ENCODE data around the gene DNAH3. TPM values are rescaled to one million over a fixed set of nuclear protein-coding genes. Genes with fewer than 3 reads are reported as not detected.

The DNAH3 gene
- total and polyA plus RNA-seq, 2 experiments from 2014 or later = not detected

DNA sequence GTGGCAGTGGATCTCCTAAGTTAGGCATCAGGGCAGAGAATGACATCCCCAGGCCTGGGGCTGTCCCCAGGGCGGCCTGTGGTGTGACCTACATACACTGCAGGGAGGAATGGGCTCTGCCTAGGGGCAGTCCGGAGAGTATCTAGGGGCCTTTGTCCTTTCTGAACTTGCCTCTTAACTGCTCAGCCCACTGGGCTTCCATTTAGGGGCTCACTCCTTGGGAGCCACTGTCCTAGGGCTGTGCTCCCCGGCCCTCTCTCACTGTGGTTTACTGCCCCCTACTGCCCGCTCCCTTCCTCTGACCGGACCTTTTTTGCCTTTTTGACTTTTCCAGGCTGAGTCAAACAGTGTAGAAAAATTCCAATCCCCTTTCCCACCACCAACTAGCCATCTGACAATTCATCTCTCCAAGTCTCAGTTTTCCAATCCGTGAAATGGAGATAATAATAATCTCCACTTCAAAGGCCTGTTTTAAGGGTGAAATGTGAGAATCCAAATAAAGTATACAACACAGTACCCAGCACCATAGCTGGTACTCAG lies 66.8 kb downstream of the DNAH3 start:
- peak; percentile 78 for DNase-seq
- no peak overlapping the region for H3K27ac ChIP-seq
- H3K4me1 ChIP-seq (ENCODE audit: insufficient read depth) = no peaks in the 10 kb centered on the region; the same call in none of the 2 replicates
- H3K36me3 ChIP-seq (ENCODE audit: low read depth) = no peaks in the 10 kb centered on the region
- no peaks in the 10 kb centered on the region for H3K9me2 ChIP-seq (ENCODE audit: insufficient read depth)
- 49 to 58% methylated on average over 6 of the region's 6 CpGs for WGBS, 2 experiments (ENCODE audit: low coverage in 1 of 2, low lambda C conversion rate in 2 of 2, missing lambda C conversion rate in 2 of 2)
- in situ Hi-C loops (cut with MboI) = loop anchor here (5.0 kb wide), 1 partner anchor 231 kb away; no protein-coding TSS in a partner anchor
- no peaks in the 10 kb centered on the region for H3K9me3 ChIP-seq (ENCODE audit: low read depth)
- H3F3A ChIP-seq (ENCODE audit: insufficient read depth) = peaks cover 17% of the 10 kb centered on the region
- no peak overlapping the region for H3K4me2 ChIP-seq (ENCODE audit: unreplicated experiment)
- no peaks in the 10 kb centered on the region for H3K79me2 ChIP-seq (ENCODE audit: insufficient read depth)
- H3K27me3 ChIP-seq (replicated peaks; ENCODE audit: insufficient read depth) = no peaks in the 10 kb centered on the region
- no peaks in the 10 kb centered on the region for H4K20me1 ChIP-seq (ENCODE audit: insufficient read depth)
- H2AFZ ChIP-seq = peak overlapping the region; percentile 25; the same call in 1 of the 2 replicates
- no peak overlapping the region for H3K4me3 ChIP-seq
- TF ChIP-seq EZH2phosphoT487 (IDR thresholded peaks at IDR 0.05; ENCODE audit: insufficient read depth, low read depth) (no peak), EZH2 (IDR thresholded peaks at IDR 0.05; ENCODE audit: insufficient read depth, poor library complexity, severe bottlenecking) (no peak)
- no peak overlapping the region for H3K9ac ChIP-seq

GRCh38 chr16:21081329-21081728 lies 69.3 kb downstream of the DNAH3 start:
- H4K20me1 ChIP-seq (ENCODE audit: insufficient read depth) = no peaks in the 10 kb centered on the region
- no peaks in the 10 kb centered on the region for H3K9me3 ChIP-seq (ENCODE audit: low read depth)
- no peak for DNase-seq
- no peak overlapping the region for H3K27ac ChIP-seq
- no peaks in the 10 kb centered on the region for H3K4me1 ChIP-seq (ENCODE audit: insufficient read depth)
- H3K9ac ChIP-seq = no peak overlapping the region
- no peaks in the 10 kb centered on the region for H3K79me2 ChIP-seq (ENCODE audit: insufficient read depth)
- WGBS, 2 experiments (ENCODE audit: low coverage in 1 of 2, low lambda C conversion rate in 2 of 2, missing lambda C conversion rate in 2 of 2) = 80 to 84% methylated on average over 8 of the region's 8 CpGs
- H3K9me2 ChIP-seq (ENCODE audit: insufficient read depth) = no peaks in the 10 kb centered on the region
- H3K36me3 ChIP-seq (ENCODE audit: low read depth) = no peaks in the 10 kb centered on the region
- H2AFZ ChIP-seq = no peak overlapping the region
- no peak overlapping the region for H3K4me2 ChIP-seq (ENCODE audit: unreplicated experiment)
- in situ Hi-C loops (cut with MboI) = loop anchor here (5.0 kb wide), 1 partner anchor 229 kb away; no protein-coding TSS in a partner anchor
- H3K4me3 ChIP-seq = no peak overlapping the region
- H3K27me3 ChIP-seq (replicated peaks; ENCODE audit: insufficient read depth) = no peaks in the 10 kb centered on the region
- TF ChIP-seq EZH2phosphoT487 (IDR thresholded peaks at IDR 0.05; ENCODE audit: insufficient read depth, low read depth) = no peak
- no peak for TF ChIP-seq EZH2 (IDR thresholded peaks at IDR 0.05; ENCODE audit: insufficient read depth, poor library complexity, severe bottlenecking)
- peaks cover 5% of the 10 kb centered on the region; the same call in 1 of the 2 replicates for H3F3A ChIP-seq (ENCODE audit: insufficient read depth)

- Histone ChIP-seq H3K27ac (no peak overlapping the region), H3K36me3 (ENCODE audit: low read depth) (no peaks in the 10 kb centered on the region), H3K79me2 (ENCODE audit: insufficient read depth) (no peaks in the 10 kb centered on the region), H3F3A (ENCODE audit: insufficient read depth) (peaks cover 5% of the 10 kb centered on the region; the same call in 1 of the 2 replicates), H4K20me1 (ENCODE audit: insufficient read depth) (no peaks in the 10 kb centered on the region), H2AFZ (no peak overlapping the region), H3K9ac (no peak overlapping the region), H3K27me3 (replicated peaks; ENCODE audit: insufficient read depth) (no peaks in the 10 kb centered on the region), H3K4me2 (ENCODE audit: unreplicated experiment) (no peak overlapping the region), H3K4me3 (no peak overlapping the region), H3K4me1 (ENCODE audit: insufficient read depth) (no peaks in the 10 kb centered on the region), H3K9me3 (ENCODE audit: low read depth) (no peaks in the 10 kb centered on the region), H3K9me2 (ENCODE audit: insufficient read depth) (no peaks in the 10 kb centered on the region)
- TF ChIP-seq EZH2phosphoT487 (IDR thresholded peaks at IDR 0.05; ENCODE audit: insufficient read depth, low read depth) (no peak), EZH2 (IDR thresholded peaks at IDR 0.05; ENCODE audit: insufficient read depth, poor library complexity, severe bottlenecking) (no peak)
- in situ Hi-C loops (cut with MboI) = no loop called here
- DNase-seq = no peak
These were observed 72.1 kb downstream of the DNAH3 start for GRCh38 chr16:21078563-21078962.

DNA sequence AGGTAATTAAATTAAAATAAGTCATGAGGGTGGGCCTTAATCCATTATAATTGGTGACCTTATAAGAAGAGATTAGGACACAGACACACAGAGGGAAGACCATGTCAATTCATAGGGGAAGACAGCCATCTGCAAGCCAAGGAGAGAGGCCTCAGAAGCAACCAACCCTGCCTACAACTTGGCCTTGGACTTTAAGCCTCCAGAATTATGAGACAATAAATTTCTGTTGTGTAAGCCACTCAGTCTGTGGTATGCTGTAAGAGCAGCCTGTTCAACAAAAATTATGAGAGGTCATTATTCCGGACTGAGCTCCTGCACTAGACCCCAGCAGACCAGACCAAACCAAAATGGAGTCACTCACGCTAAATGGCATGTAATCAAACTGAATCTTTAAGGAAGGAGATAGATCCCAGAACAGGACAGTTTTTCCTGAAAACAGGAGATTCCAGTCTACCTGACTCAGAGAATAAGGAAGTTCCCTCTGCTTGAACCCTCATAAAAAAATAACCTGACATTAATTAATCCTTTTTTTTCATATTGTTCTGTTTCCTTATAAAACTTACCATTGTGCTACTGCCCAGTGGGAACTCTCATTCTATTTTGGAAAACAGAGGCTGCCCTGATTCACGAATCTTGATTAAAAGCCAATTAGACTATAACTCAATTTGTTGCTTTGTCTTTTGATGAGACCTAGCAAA lies 74.3 kb downstream of the DNAH3 start:
- Histone ChIP-seq H3K4me1 (ENCODE audit: insufficient read depth) (no peaks in the 10 kb centered on the region), H3K36me3 (ENCODE audit: low read depth) (no peaks in the 10 kb centered on the region), H3F3A (ENCODE audit: insufficient read depth) (no peaks in the 10 kb centered on the region), H3K27ac (no peak overlapping the region), H3K79me2 (ENCODE audit: insufficient read depth) (no peaks in the 10 kb centered on the region), H2AFZ (no peak overlapping the region), H3K4me3 (no peak overlapping the region), H3K9ac (no peak overlapping the region), H4K20me1 (ENCODE audit: insufficient read depth) (no peaks in the 10 kb centered on the region), H3K27me3 (replicated peaks; ENCODE audit: insufficient read depth) (no peaks in the 10 kb centered on the region), H3K9me2 (ENCODE audit: insufficient read depth) (no peaks in the 10 kb centered on the region), H3K4me2 (ENCODE audit: unreplicated experiment) (no peak overlapping the region), H3K9me3 (ENCODE audit: low read depth) (no peaks in the 10 kb centered on the region)
- DNase-seq = no peak
- WGBS, 2 experiments (ENCODE audit: low coverage in 1 of 2, low lambda C conversion rate in 2 of 2, missing lambda C conversion rate in 2 of 2) = 75 to 76% methylated on average over 3 of the region's 3 CpGs
- in situ Hi-C loops (cut with MboI) = no loop called here
- TF ChIP-seq EZH2phosphoT487 (IDR thresholded peaks at IDR 0.05; ENCODE audit: insufficient read depth, low read depth) = no peak
- no peak for TF ChIP-seq EZH2 (IDR thresholded peaks at IDR 0.05; ENCODE audit: insufficient read depth, poor library complexity, severe bottlenecking)

Measured in GM23248 (cell line).